Measurements from ENCODE around the gene PHACTR3. TPM values are rescaled to one million over a fixed set of nuclear protein-coding genes. Genes with fewer than 3 reads are reported as not detected.

PHACTR3 gene
- total RNA-seq, 1 donor from 2014 or later: 9.9 TPM

- intact Hi-C loops (cut with DNase I): no loop called here
- ATAC-seq: no peak
- no peak for DNase-seq (ENCODE audit: missing footprints)
Observed at GRCh38 chr20:59584278-59584925, 19.9 kb upstream of the PHACTR3 start.

GRCh38 chr20:59585714-59586409 lies 18.5 kb upstream of the PHACTR3 start:
- intact Hi-C loops (cut with DNase I): no loop called here
- DNase-seq (ENCODE audit: missing footprints): no peak
- peak; percentile 70 for ATAC-seq

DNA sequence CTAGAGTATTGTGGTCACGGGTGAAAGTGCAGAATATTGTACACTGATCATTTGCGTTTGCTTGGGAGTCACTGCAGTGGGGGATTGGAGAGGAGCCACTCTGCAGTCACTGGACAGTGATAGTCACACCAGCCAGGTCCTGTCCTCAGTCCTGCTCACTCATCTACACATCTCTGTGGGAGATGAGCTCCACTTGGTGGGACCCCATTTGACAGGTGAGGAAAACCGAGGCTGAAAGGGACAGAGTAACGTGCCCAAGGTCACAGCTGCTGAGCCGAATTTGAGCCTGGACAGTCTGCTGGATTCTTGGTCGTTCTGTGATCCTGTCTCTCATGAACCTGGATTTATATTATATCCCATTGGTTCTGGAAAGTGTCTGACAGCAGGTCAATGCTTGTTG lies 17.7 kb upstream of the PHACTR3 start:
- DNase-seq (ENCODE audit: missing footprints) (no peak), ATAC-seq (no peak)
- intact Hi-C loops (cut with DNase I): no loop called here

- intact Hi-C loops (cut with DNase I): no loop called here
- ATAC-seq: no peak
- no peak for DNase-seq (ENCODE audit: missing footprints)
Observed at GRCh38 chr20:59587570-59587969, 16.8 kb upstream of the PHACTR3 start.

DNA sequence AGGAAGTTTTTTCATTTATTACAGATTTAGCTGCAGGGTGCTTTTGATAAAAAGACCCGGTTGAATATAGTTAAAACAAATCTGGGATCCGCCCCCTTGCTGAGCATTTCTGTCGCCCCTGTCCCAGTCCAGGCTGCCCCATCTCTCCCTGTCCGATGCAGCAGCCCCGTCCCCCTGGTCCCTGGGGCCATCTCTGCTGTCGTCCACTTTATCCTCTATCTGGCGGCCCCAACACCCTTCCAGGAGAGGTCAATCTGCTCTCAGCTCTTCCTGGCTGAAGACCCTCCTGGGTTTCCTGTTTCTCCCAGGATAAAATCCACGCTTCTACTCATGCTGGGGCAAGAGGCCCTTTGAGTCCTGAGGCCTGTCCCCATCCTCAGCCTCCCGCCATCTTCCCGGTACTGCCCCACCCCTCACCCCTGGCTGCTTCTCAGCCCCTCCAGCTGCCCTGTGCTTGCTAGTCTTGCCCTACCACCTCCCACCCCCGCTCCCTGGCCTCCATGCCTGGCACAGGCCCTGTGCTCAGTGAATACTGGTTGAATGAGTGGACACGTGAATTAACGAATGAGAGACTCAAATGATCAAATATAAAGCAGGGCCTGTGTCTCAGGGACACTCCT lies 16.0 kb upstream of the PHACTR3 start:
- intact Hi-C loops (cut with DNase I): no loop called here
- ATAC-seq: no peak
- DNase-seq (ENCODE audit: missing footprints): no peak

GRCh38 chr20:59589086-59589684 lies 15.2 kb upstream of the PHACTR3 start:
- intact Hi-C loops (cut with DNase I): no loop called here
- DNase-seq (ENCODE audit: missing footprints) (no peak), ATAC-seq (no peak)

- intact Hi-C loops (cut with DNase I): loop anchor here (10.0 kb wide), 1 partner anchor 254 kb away; no protein-coding TSS in a partner anchor
- ATAC-seq (no peak), DNase-seq (ENCODE audit: missing footprints) (no peak)
Observed at GRCh38 chr20:59591061-59591460, 13.3 kb upstream of the PHACTR3 start.

DNA sequence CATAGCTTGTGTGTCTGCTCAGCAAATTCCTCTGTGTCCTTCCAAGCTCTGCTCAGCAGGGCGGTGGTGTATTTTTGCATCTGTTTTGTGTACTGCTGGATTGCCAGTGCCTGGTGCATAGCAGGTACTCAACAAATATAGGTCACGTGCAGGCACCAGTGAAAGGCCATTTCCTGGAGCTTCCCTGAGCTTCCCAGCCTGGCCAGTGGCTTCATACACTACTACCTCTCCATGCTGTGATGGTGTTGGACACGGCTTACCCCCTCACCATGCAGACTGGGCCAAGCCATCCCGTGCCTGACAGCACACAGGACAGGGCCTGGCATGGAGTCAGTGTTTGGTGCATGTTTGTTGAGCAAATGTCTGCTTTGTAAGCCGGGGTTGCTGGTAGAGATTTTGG lies 7.7 kb upstream of the PHACTR3 start:
- ATAC-seq (peak; percentile 80), DNase-seq (ENCODE audit: missing footprints) (no peak)
- intact Hi-C loops (cut with DNase I): loop anchor here (10.0 kb wide), 1 partner anchor 248 kb away; no protein-coding TSS in a partner anchor

- intact Hi-C loops (cut with DNase I): loop anchor here (10.0 kb wide), 1 partner anchor 248 kb away; no protein-coding TSS in a partner anchor
- DNase-seq (ENCODE audit: missing footprints): no peak
- ATAC-seq: no peak
Observed at GRCh38 chr20:59597240-59597639, 7.1 kb upstream of the PHACTR3 start.

DNA sequence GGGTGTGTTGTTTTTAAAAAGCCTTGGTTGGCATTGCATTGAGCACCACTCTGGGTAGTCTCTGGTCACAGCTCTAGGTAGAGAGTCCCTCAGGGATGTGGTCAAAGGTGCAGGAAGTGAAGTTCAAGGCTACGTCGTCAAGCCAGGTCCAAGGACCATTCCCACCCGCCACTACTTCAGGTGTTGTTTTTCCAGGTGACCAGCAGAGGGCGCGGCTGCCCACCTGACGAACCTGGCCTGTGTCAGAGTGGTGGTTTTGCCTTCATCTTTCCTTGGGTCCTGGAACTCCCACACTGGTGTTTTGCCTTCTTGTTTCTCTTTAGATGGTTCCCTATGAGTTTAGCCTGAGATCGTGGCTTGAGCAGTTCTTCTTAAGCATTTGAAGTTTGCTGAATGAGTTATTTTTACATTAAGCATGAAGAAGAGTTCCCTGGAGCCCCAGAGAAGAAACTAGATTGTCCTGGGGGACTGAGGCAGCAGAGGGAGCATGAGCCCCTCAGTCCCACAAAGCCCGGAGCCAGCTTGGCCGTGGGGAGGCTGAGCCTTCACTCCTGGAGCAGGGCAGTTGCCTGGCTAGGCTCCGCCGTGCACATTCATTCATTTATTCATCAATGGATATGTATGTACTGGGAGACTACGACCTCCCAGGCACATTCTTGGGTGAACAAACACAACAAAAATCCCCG lies 5.6 kb upstream of the PHACTR3 start:
- DNase-seq (ENCODE audit: missing footprints) (no peak), ATAC-seq (peak; percentile 47)
- intact Hi-C loops (cut with DNase I): loop anchor here (1.0 to 10.0 kb wide), 2 partner anchors 153 to 246 kb away; no protein-coding TSS in a partner anchor

GRCh38 chr20:59599941-59600340 lies 4.4 kb upstream of the PHACTR3 start:
- intact Hi-C loops (cut with DNase I): loop anchor here (10.0 kb wide), 1 partner anchor 245 kb away; no protein-coding TSS in a partner anchor
- DNase-seq (ENCODE audit: missing footprints) (no peak), ATAC-seq (no peak)

DNA sequence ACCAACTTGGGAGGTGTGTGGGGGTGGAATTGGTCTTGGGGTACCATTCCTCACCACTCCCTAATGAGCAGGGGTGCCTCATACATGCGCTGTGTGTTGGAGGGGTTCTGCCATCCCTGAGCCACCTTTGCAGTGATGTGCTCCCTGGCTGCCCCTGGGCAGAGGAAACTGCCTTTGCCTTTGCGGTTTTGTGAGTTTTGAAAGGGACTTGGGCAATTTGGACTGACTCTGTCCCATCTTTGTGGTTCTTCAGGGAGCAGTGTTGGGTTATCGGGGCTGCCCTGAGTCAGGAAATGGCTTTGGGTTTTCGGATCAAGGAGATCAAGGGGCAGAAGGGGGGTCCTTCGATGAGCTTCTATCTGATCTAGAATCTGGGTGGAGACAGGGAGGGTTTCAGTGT lies 3.9 kb upstream of the PHACTR3 start:
- ATAC-seq: no peak
- DNase-seq (ENCODE audit: missing footprints): no peak
- intact Hi-C loops (cut with DNase I): no loop called here

- intact Hi-C loops (cut with DNase I): no loop called here
- DNase-seq (ENCODE audit: missing footprints): no peak
- no peak for ATAC-seq
Observed at GRCh38 chr20:59602546-59603080, 1.7 kb upstream of the PHACTR3 start.

DNA sequence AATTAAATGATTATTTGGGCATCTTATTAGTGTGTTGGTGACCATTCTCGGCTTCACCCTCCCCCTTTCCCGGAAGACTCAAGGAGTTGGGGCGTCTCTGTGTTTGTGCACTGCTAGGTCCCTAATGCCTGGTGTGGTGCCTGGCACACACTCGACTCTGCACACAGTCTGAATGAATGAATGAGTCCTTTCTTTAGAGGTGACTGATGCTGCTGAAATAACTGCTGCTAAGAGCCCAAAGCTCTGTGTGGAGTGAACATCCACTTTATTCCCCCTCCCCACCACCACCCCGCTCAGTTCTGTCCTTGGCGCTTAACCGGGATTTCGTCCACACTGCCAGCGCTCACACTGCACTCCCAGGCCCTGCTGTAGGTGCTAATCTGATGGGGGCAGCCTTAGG lies 1.2 kb upstream of the PHACTR3 start:
- DNase-seq (ENCODE audit: missing footprints) (no peak), ATAC-seq (no peak)
- intact Hi-C loops (cut with DNase I): no loop called here

- intact Hi-C loops (cut with DNase I): loop anchor here (5.0 kb wide), 2 partner anchors 37 to 87 kb away; no protein-coding TSS in a partner anchor
- no peak for DNase-seq (ENCODE audit: missing footprints)
Observed at GRCh38 chr20:59604741-59605600, 631 bp downstream of the PHACTR3 start.

GRCh38 chr20:59605601-59606364 lies 1.4 kb downstream of the PHACTR3 start:
- intact Hi-C loops (cut with DNase I): loop anchor here (5.0 kb wide), 2 partner anchors 37 to 87 kb away; no protein-coding TSS in a partner anchor
- ATAC-seq: no peak
- DNase-seq (ENCODE audit: missing footprints): no peak

More at GRCh38 chr20:59604741-59605600, 631 bp downstream of the PHACTR3 start:
- ATAC-seq: peak; percentile 35

DNA sequence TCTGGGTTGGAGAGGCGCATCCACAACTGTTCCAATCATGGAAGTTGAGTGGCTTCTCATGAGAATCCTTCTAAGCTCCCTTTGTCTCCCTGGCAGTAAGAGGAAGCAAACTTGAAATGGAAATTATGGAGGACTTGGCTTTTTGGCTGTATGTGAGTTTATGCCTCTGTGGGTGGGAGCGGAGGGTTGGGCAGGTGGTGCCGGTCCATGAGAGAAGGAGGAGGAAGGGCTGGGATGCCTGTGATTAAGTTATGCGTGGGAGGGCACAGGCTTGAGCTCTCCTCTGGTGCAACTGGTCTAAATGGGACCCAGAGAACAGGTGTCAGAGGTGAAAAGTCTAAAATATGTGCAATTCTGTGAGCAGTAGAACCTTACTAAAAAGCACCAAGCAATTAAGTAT lies 2.2 kb downstream of the PHACTR3 start:
- intact Hi-C loops (cut with DNase I): loop anchor here (5.0 kb wide), 2 partner anchors 36 to 86 kb away; no protein-coding TSS in a partner anchor
- no peak for ATAC-seq

More for the DNA sequence above, 2.2 kb downstream of the PHACTR3 start:
- no peak for DNase-seq (ENCODE audit: missing footprints)

Data from Right ventricle myocardium inferior (tissue), 1 donor.